Hepatocyte (in vitro differentiated cells): ENCODE data around the gene AMPH. TPM values are rescaled to one million over a fixed set of nuclear protein-coding genes. Genes with fewer than 3 reads are reported as not detected.
A peak's percentile ranks its signal among the peaks of the same experiment; 100 is the strongest.
"Not testable (repeated sequence)": the region's sequence is repeated elsewhere in the genome, so short reads cannot be mapped to it uniquely, and the experiment has no call there.

Source experiments
- DNase-seq: peaks from one replicate; pipeline ENCODE4 v3.0.0-alpha.2; 2016; ENCODE audit warnings: low spot score
- H2AFZ ChIP-seq: fragments of 200-600 bp; sonication (generic); 2 replicates; pipeline ENCODE4 v1.6.0; 2016; ENCODE audit warnings: antibody characterized with exemption, mild to moderate bottlenecking
- H3K27ac ChIP-seq: fragments of 200-600 bp; sonication (generic); 2 replicates; pipeline ENCODE4 v1.5.1; 2016; ENCODE audit warnings: mild to moderate bottlenecking
- H3K27me3 ChIP-seq: fragments of 200-600 bp; sonication (generic); 2 replicates; pipeline ENCODE4 v1.6.1; 2016
- H3K36me3 ChIP-seq: fragments of 200-600 bp; sonication (generic); replicated peaks from 2 replicates; pipeline ENCODE4 v1.5.1; 2016; ENCODE audit warnings: low read depth; ENCODE audit not compliant: insufficient read depth
- H3K4me1 ChIP-seq: fragments of 200-600 bp; sonication (generic); 2 replicates; pipeline ENCODE4 v1.5.1; 2016; ENCODE audit warnings: mild to moderate bottlenecking, moderate library complexity; ENCODE audit not compliant: insufficient read depth
- H3K4me2 ChIP-seq: fragments of 200-600 bp; sonication (generic); 2 replicates; pipeline ENCODE4 v1.6.0; 2016
- H3K4me3 ChIP-seq: fragments of 200-600 bp; sonication (generic); 2 replicates; pipeline ENCODE4 v1.5.1; 2016; ENCODE audit warnings: mild to moderate bottlenecking
- H3K79me2 ChIP-seq: fragments of 200-600 bp; sonication (generic); 2 replicates; pipeline ENCODE4 v1.6.0; 2017; ENCODE audit warnings: mild to moderate bottlenecking
- H3K9me2 ChIP-seq: fragments of 200-600 bp; sonication (generic); replicated peaks from 2 replicates; pipeline ENCODE4 v1.6.0; 2017; ENCODE audit warnings: mild to moderate bottlenecking; ENCODE audit not compliant: insufficient read depth
- H3K9me3 ChIP-seq: fragments of 200-600 bp; sonication (generic); 2 replicates; pipeline ENCODE4 v1.5.1; 2016; ENCODE audit warnings: low read depth, mild to moderate bottlenecking
- H4K20me1 ChIP-seq: fragments of 200-600 bp; sonication (generic); 2 replicates; pipeline ENCODE4 v1.6.0; 2016; ENCODE audit warnings: mild to moderate bottlenecking; ENCODE audit not compliant: insufficient read depth, poor library complexity, severe bottlenecking
- WGBS: methylation state at CpG from one replicate; pipeline ENCODE4 v1.1.6; 2016; ENCODE audit warnings: low lambda C conversion rate; ENCODE audit errors: missing lambda C conversion rate; 5-methylcytosine and 5-hydroxymethylcytosine counted together
- polyA plus RNA-seq: library from polyadenylated mRNA; unstranded; fragments of >200 nt; fragmentation: Nextera tagmentation; extraction: Ambion mirVana; gene quantifications from 2 replicates; pipeline ENCODE4 v1.2.1, GENCODE V29; 2016
- total RNA-seq: library from RNA; depleted of rRNA; stranded (reverse); fragments of >200 nt; gene quantifications from 2 replicates; pipeline ENCODE4 v1.2.3, GENCODE V29; 2014
- TF ChIP-seq, protein P1 (sequence below): fragments of 200-600 bp; sonication (generic); IDR thresholded peaks from 2 replicates; pipeline ENCODE4 v1.5.1; 2016; ENCODE audit warnings: antibody characterized with exemption, mild to moderate bottlenecking; ENCODE audit not compliant: poor library complexity

Gene AMPH
- total and polyA plus RNA-seq, 2 experiments from 2014 or later: 2.0 to 2.8 TPM

DNA sequence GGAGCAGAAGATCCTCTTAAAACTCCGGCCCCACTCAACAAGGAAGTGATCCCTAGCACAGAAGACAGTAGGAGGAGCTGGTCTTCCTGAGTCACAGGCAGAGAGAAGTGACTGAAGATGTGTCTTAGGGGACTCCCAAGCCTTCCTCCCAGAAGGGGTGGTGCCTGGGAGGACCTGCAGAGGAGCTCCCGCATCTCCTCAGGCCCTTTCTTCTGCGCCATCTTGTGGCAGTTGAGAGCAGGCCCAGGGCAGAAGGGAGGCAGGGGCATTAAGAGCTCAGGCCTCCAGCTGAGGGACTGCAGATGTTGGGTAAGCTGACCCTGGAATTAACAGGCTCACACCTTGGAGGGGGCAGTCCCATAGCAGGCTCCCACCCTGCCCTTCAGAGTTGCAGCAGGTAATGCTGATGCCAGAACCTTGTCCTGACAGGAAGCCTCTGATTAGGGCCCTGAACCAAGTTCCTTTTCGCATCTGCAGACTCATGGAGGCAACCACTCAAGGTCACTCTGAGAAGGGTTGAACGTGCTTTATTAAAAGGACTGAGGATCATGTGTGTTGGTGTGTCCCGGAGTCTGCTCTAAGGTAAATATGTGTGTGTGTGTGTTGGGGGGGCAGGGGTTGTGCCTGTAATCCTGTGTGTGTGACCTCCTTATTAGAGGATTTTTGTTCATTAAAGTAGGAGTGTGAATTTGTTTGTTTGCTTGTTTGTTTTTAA is 281.1 kb downstream of the AMPH start:
- H3K36me3 ChIP-seq, DNase-seq, H3K79me2 ChIP-seq, H3K4me1 ChIP-seq, H3K4me3 ChIP-seq, H3K9me3 ChIP-seq, H3K27ac ChIP-seq, H2AFZ ChIP-seq, H4K20me1 ChIP-seq, H3K4me2 ChIP-seq, H3K9me2 ChIP-seq, H3K27me3 ChIP-seq: not testable (repeated sequence)
- WGBS: 75% methylated on average over 6 of the region's 6 CpGs
- TF ChIP-seq, protein P1, sequence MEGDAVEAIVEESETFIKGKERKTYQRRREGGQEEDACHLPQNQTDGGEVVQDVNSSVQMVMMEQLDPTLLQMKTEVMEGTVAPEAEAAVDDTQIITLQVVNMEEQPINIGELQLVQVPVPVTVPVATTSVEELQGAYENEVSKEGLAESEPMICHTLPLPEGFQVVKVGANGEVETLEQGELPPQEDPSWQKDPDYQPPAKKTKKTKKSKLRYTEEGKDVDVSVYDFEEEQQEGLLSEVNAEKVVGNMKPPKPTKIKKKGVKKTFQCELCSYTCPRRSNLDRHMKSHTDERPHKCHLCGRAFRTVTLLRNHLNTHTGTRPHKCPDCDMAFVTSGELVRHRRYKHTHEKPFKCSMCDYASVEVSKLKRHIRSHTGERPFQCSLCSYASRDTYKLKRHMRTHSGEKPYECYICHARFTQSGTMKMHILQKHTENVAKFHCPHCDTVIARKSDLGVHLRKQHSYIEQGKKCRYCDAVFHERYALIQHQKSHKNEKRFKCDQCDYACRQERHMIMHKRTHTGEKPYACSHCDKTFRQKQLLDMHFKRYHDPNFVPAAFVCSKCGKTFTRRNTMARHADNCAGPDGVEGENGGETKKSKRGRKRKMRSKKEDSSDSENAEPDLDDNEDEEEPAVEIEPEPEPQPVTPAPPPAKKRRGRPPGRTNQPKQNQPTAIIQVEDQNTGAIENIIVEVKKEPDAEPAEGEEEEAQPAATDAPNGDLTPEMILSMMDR: peak; percentile 11

DNA sequence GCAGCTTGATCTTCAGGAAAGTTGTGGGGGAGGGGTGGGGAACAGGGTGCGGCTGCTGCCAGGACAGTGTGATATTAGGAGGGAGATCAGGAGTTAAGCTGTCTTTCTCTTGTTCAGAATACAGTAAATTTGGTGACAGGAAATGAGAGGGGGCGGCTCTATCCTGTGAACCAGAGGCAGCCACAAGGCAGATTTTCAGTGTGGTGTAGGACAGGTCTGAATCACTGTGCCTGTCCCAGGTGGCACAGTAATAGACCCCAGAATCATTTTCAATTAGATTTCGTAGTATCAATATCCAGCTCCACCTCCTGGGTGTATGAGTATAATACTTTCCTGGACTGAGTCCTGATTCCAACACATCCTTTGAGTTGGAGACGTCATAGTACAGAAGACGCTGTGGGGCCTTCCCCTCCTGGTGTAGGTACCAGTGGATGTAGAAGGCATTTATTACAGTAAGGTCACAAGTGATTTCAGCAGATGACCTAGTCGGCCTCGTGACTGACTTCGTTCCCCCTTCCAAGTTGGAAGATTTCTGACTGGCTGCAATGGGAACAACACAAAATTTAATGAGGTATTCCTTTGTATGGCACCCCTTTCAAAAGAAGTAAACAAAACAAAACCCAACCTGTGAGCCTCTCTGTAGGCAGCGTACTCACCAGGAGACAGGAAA is 281.9 kb downstream of the AMPH start:
- H3K9me3 ChIP-seq, H3K27me3 ChIP-seq, H3K27ac ChIP-seq, H3K9me2 ChIP-seq, H4K20me1 ChIP-seq, H2AFZ ChIP-seq, H3K4me1 ChIP-seq, H3K4me2 ChIP-seq, H3K36me3 ChIP-seq, H3K79me2 ChIP-seq, H3K4me3 ChIP-seq, DNase-seq: not testable (repeated sequence)
- 91% methylated on average over 9 of the region's 9 CpGs for WGBS

DNA sequence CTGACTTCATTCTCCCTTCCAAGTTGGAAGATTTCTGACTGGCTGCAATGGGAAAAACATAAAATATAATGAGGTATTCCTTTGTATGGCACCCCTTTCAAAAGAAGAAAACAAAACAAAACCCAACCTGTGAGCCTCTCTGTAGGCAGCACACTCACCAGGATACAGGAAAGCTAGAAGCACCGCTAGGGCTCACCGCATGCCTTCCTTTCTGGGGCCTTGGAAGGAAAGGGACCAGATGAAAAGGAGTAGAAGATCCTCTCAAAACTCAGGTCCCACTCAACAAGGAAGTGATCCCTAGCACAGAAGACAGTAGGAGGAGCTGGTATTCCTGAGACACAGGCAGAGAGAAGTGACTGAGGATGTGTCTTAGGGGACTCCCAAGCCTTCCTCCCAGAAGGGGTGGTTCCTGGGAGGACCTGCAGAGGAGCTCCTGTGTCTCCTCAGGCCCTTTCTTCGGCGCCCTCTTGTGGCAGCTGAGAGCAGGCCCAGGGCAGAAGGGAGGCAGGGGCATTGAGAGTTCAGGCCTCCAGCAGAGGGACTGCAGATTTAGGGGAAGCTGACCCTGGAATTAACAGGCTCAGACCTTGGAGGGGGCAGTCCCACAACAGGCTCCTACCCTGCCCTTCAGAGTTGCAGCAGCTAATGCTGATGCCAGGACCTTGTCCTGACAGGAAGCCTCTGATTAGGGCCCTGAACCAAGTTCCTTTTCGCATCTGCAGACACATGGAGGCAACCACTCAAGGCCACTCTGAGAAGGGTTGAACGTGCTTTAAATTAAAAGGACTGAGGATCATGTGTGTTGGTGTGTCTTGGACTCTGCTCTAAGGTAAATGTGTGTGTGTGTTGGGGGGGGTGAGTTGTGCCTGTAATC is 285.6 kb downstream of the AMPH start:
- H3K4me1 ChIP-seq, H4K20me1 ChIP-seq, H3K27ac ChIP-seq, H3K4me2 ChIP-seq, H2AFZ ChIP-seq, H3K9me2 ChIP-seq, H3K36me3 ChIP-seq, H3K27me3 ChIP-seq, H3K9me3 ChIP-seq, H3K4me3 ChIP-seq, H3K79me2 ChIP-seq: not testable (repeated sequence)
- TF ChIP-seq, protein P1: peak; percentile 50
- WGBS: 62% methylated on average over 6 of the region's 6 CpGs
- DNase-seq: peak; percentile 67

DNA sequence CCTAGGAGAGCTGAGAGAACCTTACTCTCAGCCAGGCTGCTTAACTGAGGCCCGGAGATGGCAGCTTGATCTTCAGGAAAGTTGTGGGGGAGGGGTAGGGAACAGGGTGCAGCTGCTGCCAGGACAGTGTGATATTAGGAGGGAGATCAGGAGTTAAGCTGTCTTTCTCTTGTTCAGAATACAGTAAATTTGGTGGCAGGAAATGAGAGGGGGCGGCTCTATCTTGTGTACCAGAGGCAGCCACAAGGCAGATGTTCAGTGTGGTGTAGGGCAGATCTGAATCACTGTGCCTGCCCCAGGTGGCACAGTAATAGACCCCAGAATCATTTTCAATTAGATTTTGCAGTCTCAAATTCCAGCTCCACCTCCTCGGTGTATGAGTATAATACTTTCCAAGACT is 286.4 kb downstream of the AMPH start:
- not testable (repeated sequence) for H3K27ac ChIP-seq, H3K4me2 ChIP-seq
- 84% methylated on average over 3 of the region's 3 CpGs for WGBS

DNA sequence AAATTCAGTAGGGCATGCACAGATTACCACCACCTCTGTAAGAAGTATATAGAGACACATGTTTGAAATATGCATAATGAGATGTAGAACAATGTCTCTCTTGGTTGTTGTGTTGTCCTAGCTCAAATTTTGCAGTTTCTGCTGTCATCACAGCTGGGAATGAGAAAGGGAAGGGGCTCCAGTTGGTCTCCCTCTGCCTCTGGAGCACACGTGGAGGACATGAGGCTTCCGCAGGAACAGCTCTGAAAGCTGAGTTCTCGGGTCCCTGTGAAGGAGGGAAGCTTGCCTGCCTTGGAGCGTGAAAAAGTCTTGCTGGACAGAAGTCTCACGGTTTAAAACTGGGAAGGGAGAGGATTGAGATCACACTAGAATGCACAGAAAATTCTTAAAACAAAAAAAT is 289.0 kb downstream of the AMPH start:
- H3K27me3 ChIP-seq, H2AFZ ChIP-seq, H3K36me3 ChIP-seq, H3K27ac ChIP-seq, H3K4me3 ChIP-seq, H3K4me2 ChIP-seq, H3K9me2 ChIP-seq, DNase-seq, H3K9me3 ChIP-seq, H3K4me1 ChIP-seq, H4K20me1 ChIP-seq, H3K79me2 ChIP-seq: not testable (repeated sequence)
- WGBS: 76% methylated on average over 5 of the region's 5 CpGs

More for the DNA sequence above, 286.4 kb downstream of the AMPH start:
- not testable (repeated sequence) for H4K20me1 ChIP-seq, H3K4me1 ChIP-seq, DNase-seq, H2AFZ ChIP-seq, H3K9me2 ChIP-seq, H3K4me3 ChIP-seq, H3K9me3 ChIP-seq, H3K36me3 ChIP-seq, H3K27me3 ChIP-seq, H3K79me2 ChIP-seq
